Activated CD8-positive, alpha-beta memory T cell treated with anti-CD3 and anti-CD28 coated beads, Interleukin-2, amount 50 U/mL, for 1 hour (primary cell): ENCODE measurements around the gene SMIM38.

ENCODE experiments used
- DNase-seq: peaks from one replicate; pipeline ENCODE4 v3.0.0-alpha.2; 2020; ENCODE audit errors: extremely low read depth

SMIM38 gene

GRCh38 chr11:69155302-69156234 is at the start of gene SMIM38:
TSS of gene SMIM38 (plus strand) at chr11:69155935. CDS start at chr11:69157847, 1,912 bp downstream.
- DNase-seq = no peak

GRCh38 chr11:69106031-69106811 is 49.5 kb upstream of the SMIM38 start:
- DNase-seq = no peak

- DNase-seq = no peak
These were observed 48.3 kb upstream of the SMIM38 start for GRCh38 chr11:69107413-69107812.

GRCh38 chr11:69108030-69108429 is 47.7 kb upstream of the SMIM38 start:
- no peak for DNase-seq

GRCh38 chr11:69108559-69108958 is 47.2 kb upstream of the SMIM38 start:
- no peak for DNase-seq

GRCh38 chr11:69109101-69109500 is 46.6 kb upstream of the SMIM38 start:
- DNase-seq = no peak

- no peak for DNase-seq
These were observed 45.3 kb upstream of the SMIM38 start for GRCh38 chr11:69110451-69110850.

- no peak for DNase-seq
These were observed 43.9 kb upstream of the SMIM38 start for GRCh38 chr11:69111624-69112542.

GRCh38 chr11:69113226-69113625 is 42.5 kb upstream of the SMIM38 start:
- no peak for DNase-seq

GRCh38 chr11:69113646-69114340 is 41.9 kb upstream of the SMIM38 start:
- no peak for DNase-seq

GRCh38 chr11:69114362-69114761 is 41.4 kb upstream of the SMIM38 start:
- DNase-seq = no peak

GRCh38 chr11:69114811-69115523 is 40.8 kb upstream of the SMIM38 start:
- DNase-seq = no peak

GRCh38 chr11:69115586-69116560 is 39.9 kb upstream of the SMIM38 start:
- DNase-seq = no peak

GRCh38 chr11:69116671-69117070 is 39.1 kb upstream of the SMIM38 start:
- no peak for DNase-seq

GRCh38 chr11:69119190-69119589 is 36.5 kb upstream of the SMIM38 start:
- no peak for DNase-seq

- DNase-seq = no peak
These were observed 35.4 kb upstream of the SMIM38 start for GRCh38 chr11:69120096-69120875.

GRCh38 chr11:69121021-69121420 is 34.7 kb upstream of the SMIM38 start:
- DNase-seq = no peak

- DNase-seq = no peak
These were observed 34.0 kb upstream of the SMIM38 start for GRCh38 chr11:69121621-69122325.
